Heart left ventricle (tissue), 16 donors: ENCODE measurements around the gene SPECC1. TPM values are rescaled to one million over a fixed set of nuclear protein-coding genes. Genes with fewer than 3 reads are reported as not detected.
"Not testable (repeated sequence)": the region's sequence is repeated elsewhere in the genome, so short reads cannot be mapped to it uniquely, and the experiment has no call there.

Experiments
- ATAC-seq, 4 donors: fragments of 200-7000 bp; cut with Tn5 transposase; one replicate each; pipeline ENCODE4 v1.9.1; 2020 to 2022; ENCODE audit warnings: moderate library complexity in 4 of 4, mild to moderate bottlenecking in 3 of 4, moderate number of reproducible peaks in 1 of 4
- DNase-seq, 5 donors: peaks; one replicate each; pipeline ENCODE4 v3.0.0-alpha.2; 2020
- H3K27ac ChIP-seq, 12 donors: fragments of 200-600 bp; sonication (generic) in 4 of 12; one replicate each; pipeline versions ENCODE4 v1.5.0 to v1.8.0; 2016 to 2022; ENCODE audit warnings: mild to moderate bottlenecking in 2 of 12
- H3K27me3 ChIP-seq, 9 donors: fragments of 200-600 bp; sonication (generic) in 2 of 9; one replicate each; pipeline versions ENCODE4 v1.5.1 to v1.8.0; 2016 to 2022; ENCODE audit warnings: mild to moderate bottlenecking in 3 of 9
- H3K36me3 ChIP-seq, 9 donors: fragments of 200-600 bp; sonication (generic) in 2 of 9; one replicate each; pipeline versions ENCODE4 v1.5.0 to v1.8.0; 2018 to 2022; ENCODE audit warnings: mild to moderate bottlenecking in 2 of 9
- H3K4me1 ChIP-seq, 12 donors: fragments of 200-600 bp; sonication (generic) in 4 of 12; one replicate each; pipeline versions ENCODE4 v1.5.0 to v1.8.0; 2016 to 2022; ENCODE audit warnings: mild to moderate bottlenecking in 3 of 12
- H3K4me3 ChIP-seq, 12 donors: fragments of 200-600 bp; sonication (generic) in 4 of 12; one replicate each; pipeline versions ENCODE4 v1.5.0 to v1.8.0; 2017 to 2022; ENCODE audit warnings: mild to moderate bottlenecking in 9 of 12, moderate library complexity in 4 of 12
- H3K9me3 ChIP-seq, 12 donors: fragments of 200-600 bp; sonication (generic) in 4 of 12; one replicate each; pipeline versions ENCODE4 v1.5.0 to v1.8.0; 2016 to 2022; ENCODE audit warnings: mild to moderate bottlenecking in 1 of 12
- CTCF ChIP-seq, 12 donors: fragments of 200-600 bp; sonication (generic) in 4 of 12; IDR thresholded peaks; one replicate each; pipeline versions ENCODE4 v1.5.0 to v1.8.0; 2018 to 2022; ENCODE audit warnings: antibody characterized with exemption in 12 of 12, mild to moderate bottlenecking in 5 of 12
- POLR2A ChIP-seq, 2 donors: fragments of 450-650 bp; IDR thresholded peaks; one replicate each; pipeline ENCODE4 v1.6.1; 2017; ENCODE audit warnings: antibody characterized with exemption in 2 of 2, mild to moderate bottlenecking in 2 of 2, moderate library complexity in 2 of 2
- WGBS, 4 donors: extraction: QIAGEN DNeasy Blood & Tissue Kit in 2 of 4; methylation state at CpG; one replicate each; pipeline versions ENCODE4 v1.1.5 to v1.1.7; 2013 to 2018; 5-methylcytosine and 5-hydroxymethylcytosine counted together
- intact Hi-C, 10 donors: fragments of 100-400 bp; cut with DNase I; formaldehyde crosslinking; loops; one replicate each; pipeline versions ENCODE4 v1.11.1 to v1.14.2; 2022
- long read RNA-seq, 3 donors: library from polyadenylated mRNA; unstranded; transcript quantifications; one replicate each; pipeline ENCODE4 v2.0.0, GENCODE V29; 2020 to 2021
- polyA plus RNA-seq, 2 donors: library from polyadenylated mRNA; stranded (reverse); fragments of 200-250 nt; gene quantifications; one replicate each; pipeline ENCODE4 v1.2.3, GENCODE V29; 2013
- total RNA-seq, 9 donors: library from RNA; depleted of rRNA in 2 of 9; stranded (reverse); fragments of >200 nt in 2 of 9; fragmentation: NEBNext Ultra II Directional in 3 of 9; extraction: Animal tissue kit (Norgen Biotek cat#: 25700) in 3 of 9; gene quantifications; one replicate each; pipeline versions ENCODE4 v1.1.0 to v1.2.4, GENCODE V29; 2016 to 2023
- donor health status: ischemic (EF 13 %, LVEDD 7.1; RV severe dilation, severe dysfunction).
- donor health status: healthy with polysubstance abuse.
- donor health status: DM: no; HTN: yes; CAD: no.
- donor health status: DM: no; HTN: no; CAD: no.
- donor health status: ischemic (EF 25% LVEDD 6.9; RV normal size, moderate dysfunction).
- donor health status: ischemic (EF 25% LVEDD 5.7; RV mildly dilated, moderate dysfunction).
- donor health status: healthy.
- donor health status: DM: yes; HTN: yes; CAD: no.
- donor health status: ischemic (EF 35%, LVEDD 5.7; RV mildly dilated, moderate dysfunction).
- donor health status: nonischemic (EF 11% LVEDD 7.7; RV severe dilation, severe dysfunction).
- donor health status: DM: yes; HTN: yes; CAD: no.
- donor health status: PGD.
- donor health status: ischemic (EF 29% LVEDD 5.4; RV normal size, mild dysfunction).
- donor health status: nonischemic (EF 23%, LVEDD 6.1; RV moderate dilation, normal function).

Gene SPECC1, protein sequence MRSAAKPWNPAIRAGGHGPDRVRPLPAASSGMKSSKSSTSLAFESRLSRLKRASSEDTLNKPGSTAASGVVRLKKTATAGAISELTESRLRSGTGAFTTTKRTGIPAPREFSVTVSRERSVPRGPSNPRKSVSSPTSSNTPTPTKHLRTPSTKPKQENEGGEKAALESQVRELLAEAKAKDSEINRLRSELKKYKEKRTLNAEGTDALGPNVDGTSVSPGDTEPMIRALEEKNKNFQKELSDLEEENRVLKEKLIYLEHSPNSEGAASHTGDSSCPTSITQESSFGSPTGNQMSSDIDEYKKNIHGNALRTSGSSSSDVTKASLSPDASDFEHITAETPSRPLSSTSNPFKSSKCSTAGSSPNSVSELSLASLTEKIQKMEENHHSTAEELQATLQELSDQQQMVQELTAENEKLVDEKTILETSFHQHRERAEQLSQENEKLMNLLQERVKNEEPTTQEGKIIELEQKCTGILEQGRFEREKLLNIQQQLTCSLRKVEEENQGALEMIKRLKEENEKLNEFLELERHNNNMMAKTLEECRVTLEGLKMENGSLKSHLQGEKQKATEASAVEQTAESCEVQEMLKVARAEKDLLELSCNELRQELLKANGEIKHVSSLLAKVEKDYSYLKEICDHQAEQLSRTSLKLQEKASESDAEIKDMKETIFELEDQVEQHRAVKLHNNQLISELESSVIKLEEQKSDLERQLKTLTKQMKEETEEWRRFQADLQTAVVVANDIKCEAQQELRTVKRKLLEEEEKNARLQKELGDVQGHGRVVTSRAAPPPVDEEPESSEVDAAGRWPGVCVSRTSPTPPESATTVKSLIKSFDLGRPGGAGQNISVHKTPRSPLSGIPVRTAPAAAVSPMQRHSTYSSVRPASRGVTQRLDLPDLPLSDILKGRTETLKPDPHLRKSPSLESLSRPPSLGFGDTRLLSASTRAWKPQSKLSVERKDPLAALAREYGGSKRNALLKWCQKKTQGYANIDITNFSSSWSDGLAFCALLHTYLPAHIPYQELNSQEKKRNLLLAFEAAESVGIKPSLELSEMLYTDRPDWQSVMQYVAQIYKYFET
- total RNA-seq (10 to 100 TPM in 7 of 9 donors, 1 to 10 TPM in 2; 5.1 to 18.4 (median 10.6) TPM), polyA plus RNA-seq (1 to 10 TPM; 3.8 to 4.3 TPM)
- long read RNA-seq, donor 1, partial matches to known transcripts: 1 of 3 reads
- long read RNA-seq, donor 1, other reads (novel, unspliced or antisense): 0 of 3 reads
- long read RNA-seq, donor 2, partial matches to known transcripts: 6 of 8 reads
- long read RNA-seq, donor 2, other reads (novel, unspliced or antisense): 1 of 8 reads
- long read RNA-seq, donor 3, partial matches to known transcripts: 1 of 3 reads
- long read RNA-seq, donor 3, other reads (novel, unspliced or antisense): 2 of 3 reads

GRCh38 chr17:20009302-20010098 is at the start of gene SPECC1:
Gene SPECC1 (plus strand): TSS chr17:20009359. CDS start chr17:20096652, 87,293 bp downstream.
- intact Hi-C loops: loop anchor here in 9 of 10 donors (1.0 to 10.0 kb wide), 9 partner anchors 53 to 218 kb away; no protein-coding TSS in a partner anchor
- H3K27me3 ChIP-seq: peaks cover 0 to 13% (median 0%) of the 10 kb centered on the region in 9 donors
- no peaks in the 10 kb centered on the region for H3K9me3 ChIP-seq
- H3K36me3 ChIP-seq: no peaks in the 10 kb centered on the region
- H3K4me1 ChIP-seq: peaks cover 0 to 20% (median 5%) of the 10 kb centered on the region in 12 donors
- TF ChIP-seq POLR2A (IDR thresholded peaks at IDR 0.05) (peak in 1 of 2 donors; percentile 44), CTCF (IDR thresholded peaks at IDR 0.05) (peak; percentile 90 to 100 (median 98))
- peak within 1 kb of the TSS; percentile 52 to 86 (median 76) for H3K4me3 ChIP-seq
- H3K27ac ChIP-seq: peak within 1 kb of the TSS; percentile 50 to 90 (median 76)
- peak in 3 of 4 donors; percentile 45 to 98 (median 97) for ATAC-seq
- WGBS, 4 donors: 0 to 1% (median 0%) methylated on average over 27 to 96 of the region's 96 CpGs
- DNase-seq: peak; percentile 79 to 93 (median 85)

- peaks cover 0 to 100% (median 83%) of the 10 kb centered on the region in 9 donors for H3K36me3 ChIP-seq
- ATAC-seq, H3K4me1 ChIP-seq, H3K27me3 ChIP-seq, DNase-seq, intact Hi-C loops, H3K4me3 ChIP-seq, H3K9me3 ChIP-seq, H3K27ac ChIP-seq: not testable (repeated sequence)
- 72 to 98% (median 86%) methylated on average over 2 of the region's 2 CpGs for WGBS, 4 donors
Observed at GRCh38 chr17:19962954-19963353, 46.2 kb upstream of the SPECC1 start.

DNA sequence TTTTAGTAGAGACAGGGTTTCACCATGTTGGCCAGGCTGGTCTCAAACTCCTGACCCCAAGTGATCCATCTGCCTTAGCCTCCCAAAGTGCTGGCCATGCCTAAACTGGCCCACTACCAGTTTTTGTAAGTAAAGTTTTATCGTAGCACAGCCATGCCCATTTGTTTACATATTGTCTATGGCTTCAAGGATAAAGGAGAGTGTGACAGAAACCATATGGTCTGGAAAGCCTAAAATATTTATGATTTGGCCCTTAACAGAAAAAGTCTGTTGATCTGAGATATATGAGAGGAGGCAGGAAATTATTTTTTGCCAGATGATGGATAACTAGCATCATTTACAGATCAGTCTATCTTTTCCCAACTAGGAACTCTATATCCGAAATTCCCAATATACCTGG is 36.0 kb upstream of the SPECC1 start:
- intact Hi-C loops: no loop called here
- no peak for ATAC-seq
- WGBS, 4 donors: 80 to 87% (median 83%) methylated on average over 2 of the region's 2 CpGs

More for the DNA sequence above, 36.0 kb upstream of the SPECC1 start:
- no peak overlapping the region for H3K27ac ChIP-seq
- DNase-seq: no peak
- H3K36me3 ChIP-seq: peaks cover 0 to 49% (median 24%) of the 10 kb centered on the region in 9 donors
- H3K27me3 ChIP-seq: no peaks in the 10 kb centered on the region
- no peaks in the 10 kb centered on the region for H3K9me3 ChIP-seq
- H3K4me1 ChIP-seq: peaks cover 0 to 44% (median 19%) of the 10 kb centered on the region in 12 donors
- no peak overlapping the region for H3K4me3 ChIP-seq
- TF ChIP-seq POLR2A (IDR thresholded peaks at IDR 0.05) (no peak), CTCF (IDR thresholded peaks at IDR 0.05) (no peak)
